BJ (cell line): ENCODE data around the gene AOAH. TPM values are rescaled to one million over a fixed set of nuclear protein-coding genes. Genes with fewer than 3 reads are reported as not detected.
A peak's percentile ranks its signal among the peaks of the same experiment; 100 is the strongest.

ENCODE experiments used
- CTCF ChIA-PET: fragments of 350-600 bp; formaldehyde crosslinking; extraction: SDS; loops from one replicate; lab custom pipeline; 2021; ENCODE audit warnings: antibody characterized with exemption, inconsistent platforms; lab: Yijun Ruan, JAX
- POLR2A ChIA-PET: fragments of 300-600 bp; sonication (Branson Sonifier 250); formaldehyde crosslinking; extraction: SDS; loops from one replicate; lab custom pipeline; 2021; ENCODE audit warnings: antibody characterized with exemption; lab: Charles Lee
- DNase-seq: peaks from one replicate; pipeline ENCODE4 v3.0.0-alpha.2; 2011; ENCODE audit warnings: low read depth
- H3K27me3 ChIP-seq: 2 replicates; pipeline ENCODE4 v1.6.0; 2011; ENCODE audit warnings: low read length; ENCODE audit not compliant: control insufficient read depth, insufficient read depth
- H3K36me3 ChIP-seq: 2 replicates; pipeline ENCODE4 v1.5.1; 2011; ENCODE audit warnings: low read length; ENCODE audit not compliant: control insufficient read depth, insufficient read depth
- H3K4me3 ChIP-seq: 2 replicates; pipeline ENCODE4 v1.5.1; 2011; ENCODE audit warnings: low read depth, mild to moderate bottlenecking, control low read depth, low read length
- polyA plus RNA-seq: library from polyadenylated mRNA; depleted of rRNA; stranded (reverse); fragments of >200 nt; gene quantifications from 2 replicates; pipeline ENCODE4 v1.2.3, GENCODE V29; 2011
- TF ChIP-seq, protein P1 (sequence below): IDR thresholded peaks from 2 replicates; pipeline ENCODE4 v1.5.1; 2011; ENCODE audit warnings: low read depth, mild to moderate bottlenecking, control low read depth, inconsistent platforms, low read length, moderate library complexity; ENCODE audit not compliant: insufficient read depth

The AOAH gene
- polyA plus RNA-seq, 1 experiment = not detected

DNA sequence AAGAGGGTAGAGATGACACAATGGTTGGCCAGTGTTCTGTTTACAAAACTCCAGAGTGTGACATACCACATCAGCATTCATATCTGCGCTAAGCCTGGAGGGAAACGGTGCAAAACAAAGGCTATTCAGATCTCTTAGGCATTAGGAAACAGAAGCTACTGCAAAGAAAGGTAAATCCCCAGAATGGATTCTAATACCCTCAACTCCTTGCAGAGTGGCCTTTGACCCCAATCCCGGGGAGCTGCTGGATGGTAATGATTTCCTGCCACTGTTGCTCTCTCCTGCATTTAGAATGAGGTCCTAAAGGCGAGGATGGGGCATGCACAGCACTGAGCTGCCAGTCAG, 65.2 kb downstream of the AOAH start:
- no peaks in the 10 kb centered on the region for H3K27me3 ChIP-seq
- TF ChIP-seq, protein P1, sequence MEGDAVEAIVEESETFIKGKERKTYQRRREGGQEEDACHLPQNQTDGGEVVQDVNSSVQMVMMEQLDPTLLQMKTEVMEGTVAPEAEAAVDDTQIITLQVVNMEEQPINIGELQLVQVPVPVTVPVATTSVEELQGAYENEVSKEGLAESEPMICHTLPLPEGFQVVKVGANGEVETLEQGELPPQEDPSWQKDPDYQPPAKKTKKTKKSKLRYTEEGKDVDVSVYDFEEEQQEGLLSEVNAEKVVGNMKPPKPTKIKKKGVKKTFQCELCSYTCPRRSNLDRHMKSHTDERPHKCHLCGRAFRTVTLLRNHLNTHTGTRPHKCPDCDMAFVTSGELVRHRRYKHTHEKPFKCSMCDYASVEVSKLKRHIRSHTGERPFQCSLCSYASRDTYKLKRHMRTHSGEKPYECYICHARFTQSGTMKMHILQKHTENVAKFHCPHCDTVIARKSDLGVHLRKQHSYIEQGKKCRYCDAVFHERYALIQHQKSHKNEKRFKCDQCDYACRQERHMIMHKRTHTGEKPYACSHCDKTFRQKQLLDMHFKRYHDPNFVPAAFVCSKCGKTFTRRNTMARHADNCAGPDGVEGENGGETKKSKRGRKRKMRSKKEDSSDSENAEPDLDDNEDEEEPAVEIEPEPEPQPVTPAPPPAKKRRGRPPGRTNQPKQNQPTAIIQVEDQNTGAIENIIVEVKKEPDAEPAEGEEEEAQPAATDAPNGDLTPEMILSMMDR = no peak
- no peaks in the 10 kb centered on the region for H3K36me3 ChIP-seq
- H3K4me3 ChIP-seq = no peak overlapping the region
- ChIA-PET CTCF (interaction anchor here (2.4 to 2.8 kb wide), 2 partner anchors 11 to 171 kb away, joined by 6 to 20 read pairs; no protein-coding TSS in a partner anchor), POLR2A (interaction anchor here (0.6 to 0.7 kb wide), 2 partner anchors 11 to 1550 kb away, joined by 3 to 5 read pairs; no protein-coding TSS in a partner anchor)
- peak; percentile 37 for DNase-seq

DNA sequence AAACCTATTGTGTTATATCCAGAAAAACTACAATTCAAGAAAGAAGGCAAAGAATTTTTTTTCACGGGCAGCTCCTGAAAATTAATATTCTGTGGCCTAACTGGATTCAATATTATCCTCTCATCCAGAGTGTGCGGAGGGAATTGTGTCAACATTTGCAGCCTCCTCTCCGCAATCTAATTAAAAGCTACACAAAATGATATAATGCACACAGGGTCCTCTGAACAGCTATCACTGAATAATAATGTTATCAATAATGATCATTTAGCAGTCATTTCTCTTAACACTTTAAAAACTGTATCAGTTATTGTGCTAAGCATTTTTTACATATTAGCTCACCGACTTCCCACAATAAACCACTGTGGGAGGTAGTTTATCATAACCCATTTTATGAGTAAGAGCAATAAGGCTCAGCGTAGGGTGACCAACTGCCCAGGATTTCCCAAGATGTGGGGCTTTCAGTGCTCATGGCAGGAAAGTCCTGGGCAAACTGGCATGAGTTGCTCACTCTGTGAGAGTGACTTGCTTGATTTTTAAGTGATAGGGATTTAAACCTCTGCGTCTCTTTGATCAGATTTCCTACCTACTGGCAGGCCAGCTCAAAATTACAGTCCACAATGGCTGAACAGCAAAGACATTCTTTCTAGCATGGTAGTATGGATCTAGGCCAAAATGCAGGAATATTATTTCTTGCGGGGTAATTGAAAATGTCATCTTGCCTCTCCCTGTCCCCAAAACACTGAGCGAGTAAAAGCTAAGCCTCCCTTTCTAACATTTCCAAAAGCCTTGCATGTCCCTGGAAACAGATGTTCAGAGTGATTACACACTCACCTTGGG, 65.7 kb downstream of the AOAH start:
- TF ChIP-seq, protein P1 = no peak
- DNase-seq = peak; percentile 57
- no peak overlapping the region for H3K4me3 ChIP-seq
- POLR2A ChIA-PET = interaction anchor here (0.6 to 0.8 kb wide), 3 partner anchors 10 to 1551 kb away, joined by 3 to 5 read pairs (median 4); no protein-coding TSS in a partner anchor
- no peaks in the 10 kb centered on the region for H3K36me3 ChIP-seq
- H3K27me3 ChIP-seq = no peaks in the 10 kb centered on the region
- CTCF ChIA-PET = interaction anchor here (2.4 to 2.8 kb wide), 2 partner anchors 12 to 171 kb away, joined by 6 to 20 read pairs; no protein-coding TSS in a partner anchor

DNA sequence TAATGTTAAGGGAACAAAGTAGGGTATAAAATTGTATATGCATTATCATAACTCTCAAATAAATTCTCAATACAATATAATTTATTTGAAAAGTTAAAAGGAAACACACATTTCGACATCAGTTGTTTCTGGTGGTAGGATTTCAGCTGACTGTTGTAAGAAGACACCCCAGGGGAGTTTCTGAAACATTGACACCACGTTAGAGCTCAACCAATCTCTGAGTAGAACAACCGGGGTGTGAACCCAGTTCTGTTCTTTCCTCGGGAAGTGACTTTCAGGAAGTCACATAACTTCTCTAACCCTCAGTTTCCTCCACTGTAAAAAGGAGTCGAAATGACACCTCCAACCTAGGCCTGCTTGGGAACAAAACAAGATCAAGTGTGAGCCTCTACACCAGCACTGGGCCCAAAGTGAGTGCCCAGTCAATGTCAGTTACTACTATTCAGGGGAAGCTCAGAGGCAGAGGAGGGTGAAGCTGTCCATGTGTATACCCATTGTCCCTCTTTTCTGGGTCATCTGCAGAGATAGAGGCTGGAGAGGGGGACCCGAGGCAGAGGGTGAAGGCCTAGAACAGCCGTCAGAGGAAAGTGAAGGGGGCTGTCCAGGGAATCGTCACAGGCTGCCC, 67.1 kb downstream of the AOAH start:
- Histone ChIP-seq H3K27me3 (no peaks in the 10 kb centered on the region), H3K36me3 (no peaks in the 10 kb centered on the region), H3K4me3 (no peak overlapping the region)
- ChIA-PET CTCF (interaction anchor here (0.6 to 2.8 kb wide), 4 partner anchors 13 to 216 kb away, joined by 3 to 20 read pairs (median 4); no protein-coding TSS in a partner anchor), POLR2A (no interaction called here)
- no peak for DNase-seq
- TF ChIP-seq, protein P1 = no peak

DNA sequence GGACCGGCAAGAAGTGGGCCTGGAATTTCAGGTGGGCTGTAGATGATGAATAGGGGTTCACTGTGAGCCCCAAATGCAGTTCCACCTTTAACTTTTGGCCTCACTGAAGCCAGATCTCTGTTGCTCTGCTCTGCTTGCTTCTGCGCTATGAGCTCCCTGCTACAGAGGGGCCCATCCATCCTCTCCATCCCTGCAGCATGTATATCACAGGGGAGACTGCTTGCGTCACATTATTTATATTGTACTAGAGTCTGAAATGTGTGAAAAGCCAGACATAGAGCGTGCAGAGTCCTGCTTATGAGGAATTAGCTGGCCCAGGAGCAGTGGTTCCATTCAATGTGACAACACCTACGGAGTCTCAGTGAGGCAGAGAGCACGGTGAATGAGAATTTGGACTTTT, 69.9 kb downstream of the AOAH start:
- ChIA-PET POLR2A (no interaction called here), CTCF (no interaction called here)
- Histone ChIP-seq H3K27me3 (no peaks in the 10 kb centered on the region), H3K36me3 (no peaks in the 10 kb centered on the region), H3K4me3 (no peak overlapping the region)
- DNase-seq = no peak
- TF ChIP-seq, protein P1 = no peak

DNA sequence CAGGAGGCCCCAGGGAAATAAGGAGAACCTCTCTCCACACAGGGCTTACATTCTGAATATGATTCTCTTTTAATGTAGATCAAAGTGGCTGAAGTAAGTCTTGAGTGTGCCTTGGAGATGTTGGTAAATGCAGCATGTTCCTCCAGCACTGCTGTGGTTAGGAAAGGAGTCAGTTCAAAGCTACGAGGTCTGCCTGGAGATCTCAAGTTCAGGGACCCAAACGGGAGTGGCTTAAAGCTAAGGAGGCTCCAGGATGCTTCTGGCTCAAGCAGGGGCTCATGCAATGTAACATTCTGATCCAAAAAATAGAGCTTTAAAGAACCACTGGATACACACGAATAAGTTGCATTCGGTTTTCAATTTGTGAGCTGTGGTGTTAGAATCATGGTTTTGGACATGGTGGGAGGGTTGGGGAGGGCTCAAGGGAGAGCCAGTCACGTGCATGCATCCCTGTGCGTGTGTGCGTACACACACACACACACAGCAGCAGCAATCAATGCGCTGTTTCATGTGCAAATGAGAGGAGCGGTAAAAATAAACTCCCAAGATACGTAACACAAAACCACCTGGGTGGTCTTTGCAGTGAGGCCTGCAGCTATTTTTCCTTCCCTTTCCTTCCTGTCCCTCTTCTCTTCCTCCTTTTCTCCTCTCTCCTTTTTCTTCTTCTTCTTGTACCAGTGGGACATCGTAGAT, 70.5 kb downstream of the AOAH start:
- TF ChIP-seq, protein P1 = no peak
- H3K4me3 ChIP-seq = no peak overlapping the region
- H3K27me3 ChIP-seq = no peaks in the 10 kb centered on the region
- CTCF ChIA-PET = interaction anchor here (0.8 to 1.4 kb wide), 4 partner anchors 14 to 166 kb away, joined by 3 to 4 read pairs (median 4); no protein-coding TSS in a partner anchor
- no peaks in the 10 kb centered on the region for H3K36me3 ChIP-seq
- POLR2A ChIA-PET = no interaction called here
- DNase-seq = no peak
